Measurements from ENCODE around the gene CFB.

The CFB gene

DNA sequence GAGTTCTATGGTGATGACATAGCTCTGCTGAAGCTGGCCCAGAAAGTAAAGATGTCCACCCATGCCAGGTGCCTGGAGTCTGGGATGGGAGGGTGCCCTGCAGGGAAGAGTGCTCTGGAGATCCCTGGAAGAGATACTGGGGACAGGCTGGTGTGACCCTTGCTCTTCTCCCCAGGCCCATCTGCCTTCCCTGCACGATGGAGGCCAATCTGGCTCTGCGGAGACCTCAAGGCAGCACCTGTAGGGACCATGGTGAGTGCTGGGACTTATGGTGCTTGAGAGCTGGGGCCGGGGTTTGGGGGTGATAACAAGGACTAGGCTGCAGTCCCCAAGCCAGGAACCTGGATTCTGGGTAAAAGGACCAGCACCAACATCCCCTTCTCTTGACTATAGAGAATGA, 2.2 kb upstream of the CFB start:
- TF ChIP-seq, protein P1, sequence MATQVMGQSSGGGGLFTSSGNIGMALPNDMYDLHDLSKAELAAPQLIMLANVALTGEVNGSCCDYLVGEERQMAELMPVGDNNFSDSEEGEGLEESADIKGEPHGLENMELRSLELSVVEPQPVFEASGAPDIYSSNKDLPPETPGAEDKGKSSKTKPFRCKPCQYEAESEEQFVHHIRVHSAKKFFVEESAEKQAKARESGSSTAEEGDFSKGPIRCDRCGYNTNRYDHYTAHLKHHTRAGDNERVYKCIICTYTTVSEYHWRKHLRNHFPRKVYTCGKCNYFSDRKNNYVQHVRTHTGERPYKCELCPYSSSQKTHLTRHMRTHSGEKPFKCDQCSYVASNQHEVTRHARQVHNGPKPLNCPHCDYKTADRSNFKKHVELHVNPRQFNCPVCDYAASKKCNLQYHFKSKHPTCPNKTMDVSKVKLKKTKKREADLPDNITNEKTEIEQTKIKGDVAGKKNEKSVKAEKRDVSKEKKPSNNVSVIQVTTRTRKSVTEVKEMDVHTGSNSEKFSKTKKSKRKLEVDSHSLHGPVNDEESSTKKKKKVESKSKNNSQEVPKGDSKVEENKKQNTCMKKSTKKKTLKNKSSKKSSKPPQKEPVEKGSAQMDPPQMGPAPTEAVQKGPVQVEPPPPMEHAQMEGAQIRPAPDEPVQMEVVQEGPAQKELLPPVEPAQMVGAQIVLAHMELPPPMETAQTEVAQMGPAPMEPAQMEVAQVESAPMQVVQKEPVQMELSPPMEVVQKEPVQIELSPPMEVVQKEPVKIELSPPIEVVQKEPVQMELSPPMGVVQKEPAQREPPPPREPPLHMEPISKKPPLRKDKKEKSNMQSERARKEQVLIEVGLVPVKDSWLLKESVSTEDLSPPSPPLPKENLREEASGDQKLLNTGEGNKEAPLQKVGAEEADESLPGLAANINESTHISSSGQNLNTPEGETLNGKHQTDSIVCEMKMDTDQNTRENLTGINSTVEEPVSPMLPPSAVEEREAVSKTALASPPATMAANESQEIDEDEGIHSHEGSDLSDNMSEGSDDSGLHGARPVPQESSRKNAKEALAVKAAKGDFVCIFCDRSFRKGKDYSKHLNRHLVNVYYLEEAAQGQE (IDR thresholded peaks at IDR 0.05; ENCODE audit: insufficient read depth in 1 of 2, low read depth in 2 of 2, low read length in 2 of 2), result no peak
- no peak for TF ChIP-seq FOXP2 (optimal IDR thresholded peaks at IDR 0.05; ENCODE audit: borderline replicate concordance, extremely low read depth, extremely low read length, insufficient read depth)
- TF ChIP-seq SIN3A (IDR thresholded peaks at IDR 0.05; ENCODE audit: borderline replicate concordance, insufficient read depth, low read length), result no peak
- no peak for TF ChIP-seq POLR2AphosphoS5 (IDR thresholded peaks at IDR 0.05; ENCODE audit: low read depth, low read length)
- TF ChIP-seq TAF1 (IDR thresholded peaks at IDR 0.05; ENCODE audit: borderline replicate concordance, insufficient read depth, low read length), result no peak

DNA sequence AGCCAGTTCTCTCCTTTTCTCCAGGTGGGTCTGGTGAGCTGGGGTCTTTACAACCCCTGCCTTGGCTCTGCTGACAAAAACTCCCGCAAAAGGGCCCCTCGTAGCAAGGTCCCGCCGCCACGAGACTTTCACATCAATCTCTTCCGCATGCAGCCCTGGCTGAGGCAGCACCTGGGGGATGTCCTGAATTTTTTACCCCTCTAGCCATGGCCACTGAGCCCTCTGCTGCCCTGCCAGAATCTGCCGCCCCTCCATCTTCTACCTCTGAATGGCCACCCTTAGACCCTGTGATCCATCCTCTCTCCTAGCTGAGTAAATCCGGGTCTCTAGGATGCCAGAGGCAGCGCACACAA, 765 bp upstream of the CFB start:
- TF ChIP-seq FOXP2 (optimal IDR thresholded peaks at IDR 0.05; ENCODE audit: borderline replicate concordance, extremely low read depth, extremely low read length, insufficient read depth) (no peak), SIN3A (IDR thresholded peaks at IDR 0.05; ENCODE audit: borderline replicate concordance, insufficient read depth, low read length) (no peak)

DNA sequence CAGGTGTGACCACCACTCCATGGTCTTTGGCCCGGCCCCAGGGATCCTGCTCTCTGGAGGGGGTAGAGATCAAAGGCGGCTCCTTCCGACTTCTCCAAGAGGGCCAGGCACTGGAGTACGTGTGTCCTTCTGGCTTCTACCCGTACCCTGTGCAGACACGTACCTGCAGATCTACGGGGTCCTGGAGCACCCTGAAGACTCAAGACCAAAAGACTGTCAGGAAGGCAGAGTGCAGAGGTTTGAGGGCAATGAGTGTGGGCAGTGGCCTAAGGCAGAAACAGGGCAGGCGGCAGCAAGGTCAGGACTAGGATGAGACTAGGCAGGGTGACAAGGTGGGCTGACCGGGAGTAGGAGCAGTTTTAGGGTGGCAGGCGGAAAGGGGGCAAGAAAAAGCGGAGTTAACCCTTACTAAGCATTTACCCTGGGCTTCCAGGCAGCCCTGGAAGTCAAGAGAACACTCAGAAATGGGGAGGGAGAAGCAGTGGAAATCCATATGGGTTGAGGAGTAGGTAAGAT, 533 bp downstream of the CFB start:
- TF ChIP-seq TAF1 (IDR thresholded peaks at IDR 0.05; ENCODE audit: borderline replicate concordance, insufficient read depth, low read length), result no peak
- TF ChIP-seq POLR2AphosphoS5 (IDR thresholded peaks at IDR 0.05; ENCODE audit: low read depth, low read length), result no peak
- no peak for TF ChIP-seq SIN3A (IDR thresholded peaks at IDR 0.05; ENCODE audit: borderline replicate concordance, insufficient read depth, low read length)
- TF ChIP-seq, protein P1 (IDR thresholded peaks at IDR 0.05; ENCODE audit: insufficient read depth in 1 of 2, low read depth in 2 of 2, low read length in 2 of 2), result no peak
- TF ChIP-seq FOXP2 (optimal IDR thresholded peaks at IDR 0.05; ENCODE audit: borderline replicate concordance, extremely low read depth, extremely low read length, insufficient read depth), result no peak

DNA sequence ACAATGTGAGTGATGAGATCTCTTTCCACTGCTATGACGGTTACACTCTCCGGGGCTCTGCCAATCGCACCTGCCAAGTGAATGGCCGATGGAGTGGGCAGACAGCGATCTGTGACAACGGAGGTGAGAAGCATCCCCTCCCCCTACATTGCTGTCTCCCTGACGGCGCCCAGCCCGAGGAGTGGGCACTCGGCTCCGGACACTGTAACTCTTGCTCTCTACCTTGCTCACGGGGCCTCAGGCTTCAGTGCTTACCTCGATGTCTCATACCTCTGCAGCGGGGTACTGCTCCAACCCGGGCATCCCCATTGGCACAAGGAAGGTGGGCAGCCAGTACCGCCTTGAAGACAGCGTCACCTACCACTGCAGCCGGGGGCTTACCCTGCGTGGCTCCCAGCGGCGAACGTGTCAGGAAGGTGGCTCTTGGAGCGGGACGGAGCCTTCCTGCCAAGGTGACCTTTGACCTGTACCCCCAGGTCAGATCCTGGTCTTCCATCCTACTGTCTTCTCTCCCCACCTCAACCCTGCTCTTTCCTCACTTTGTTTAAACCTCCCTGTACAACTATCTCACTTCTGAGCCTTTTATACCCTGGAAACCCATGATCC, 1.3 kb downstream of the CFB start:
- no peak for TF ChIP-seq SIN3A (IDR thresholded peaks at IDR 0.05; ENCODE audit: borderline replicate concordance, insufficient read depth, low read length)
- TF ChIP-seq POLR2AphosphoS5 (IDR thresholded peaks at IDR 0.05; ENCODE audit: low read depth, low read length), result no peak

DNA sequence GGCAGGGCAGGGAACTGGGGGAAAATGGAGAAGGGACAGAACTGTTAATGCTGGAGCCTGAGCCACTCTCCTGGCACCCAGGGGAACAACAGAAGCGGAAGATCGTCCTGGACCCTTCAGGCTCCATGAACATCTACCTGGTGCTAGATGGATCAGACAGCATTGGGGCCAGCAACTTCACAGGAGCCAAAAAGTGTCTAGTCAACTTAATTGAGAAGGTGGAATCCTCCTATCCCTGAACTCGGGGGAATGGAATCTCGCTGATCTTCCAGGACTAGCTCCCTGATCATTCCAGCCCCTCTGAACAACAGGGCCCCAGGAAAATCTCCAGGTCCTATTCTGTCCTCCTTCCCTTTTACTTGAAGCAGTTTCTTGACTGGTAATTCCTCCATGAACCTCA, 2.0 kb downstream of the CFB start:
- TF ChIP-seq, protein P1 (IDR thresholded peaks at IDR 0.05; ENCODE audit: insufficient read depth in 1 of 2, low read depth in 2 of 2, low read length in 2 of 2), result no peak
- no peak for TF ChIP-seq POLR2AphosphoS5 (IDR thresholded peaks at IDR 0.05; ENCODE audit: low read depth, low read length)
- no peak for TF ChIP-seq TAF1 (IDR thresholded peaks at IDR 0.05; ENCODE audit: borderline replicate concordance, insufficient read depth, low read length)
- no peak for TF ChIP-seq FOXP2 (optimal IDR thresholded peaks at IDR 0.05; ENCODE audit: borderline replicate concordance, extremely low read depth, extremely low read length, insufficient read depth)
- TF ChIP-seq SIN3A (IDR thresholded peaks at IDR 0.05; ENCODE audit: borderline replicate concordance, insufficient read depth, low read length), result no peak

DNA sequence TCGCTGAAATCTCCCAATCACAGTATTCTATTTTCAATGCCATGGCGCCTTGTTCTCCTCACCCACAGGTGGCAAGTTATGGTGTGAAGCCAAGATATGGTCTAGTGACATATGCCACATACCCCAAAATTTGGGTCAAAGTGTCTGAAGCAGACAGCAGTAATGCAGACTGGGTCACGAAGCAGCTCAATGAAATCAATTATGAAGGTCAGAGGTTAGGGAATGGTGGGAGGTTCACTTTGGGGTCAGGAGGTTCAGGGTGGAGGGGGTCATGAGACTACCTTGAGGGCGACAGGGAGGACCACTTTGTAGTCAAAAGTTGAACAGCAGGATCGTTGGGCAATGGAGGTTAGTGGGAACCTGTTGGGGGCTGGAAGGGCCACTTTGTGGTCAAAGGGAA, 2.4 kb downstream of the CFB start:
- no peak for TF ChIP-seq POLR2AphosphoS5 (IDR thresholded peaks at IDR 0.05; ENCODE audit: low read depth, low read length)
